Fibroblast of pulmonary artery (primary cell): ENCODE results near the gene CSRP3.

Source experiments
- DNase-seq: peaks from one replicate; pipeline ENCODE4 v3.0.0-alpha.2; 2010; ENCODE audit warnings: low read depth
- H3K4me3 ChIP-seq: replicated peaks from 2 replicates; pipeline ENCODE4 v1.5.1; 2011; ENCODE audit warnings: low read depth, mild to moderate bottlenecking, control low read depth, low read length, moderate library complexity
- CTCF ChIP-seq: IDR thresholded peaks from 2 replicates; pipeline ENCODE4 v1.5.1; 2011; ENCODE audit warnings: mild to moderate bottlenecking, control low read depth, low read length, inconsistent platforms; ENCODE audit errors: missing control alignments

The CSRP3 gene

GRCh38 chr11:19173964-19174638 is 27.7 kb downstream of the CSRP3 start:
- H3K4me3 ChIP-seq: no peak overlapping the region
- DNase-seq: no peak

GRCh38 chr11:19173004-19173689 is 28.6 kb downstream of the CSRP3 start:
- no peak overlapping the region for H3K4me3 ChIP-seq
- TF ChIP-seq CTCF: no peak
- no peak for DNase-seq

More at GRCh38 chr11:19173964-19174638, 27.7 kb downstream of the CSRP3 start:
- TF ChIP-seq CTCF: no peak

- no peak for TF ChIP-seq CTCF
- no peak overlapping the region for H3K4me3 ChIP-seq
- DNase-seq: no peak
These were observed 33.7 kb downstream of the CSRP3 start for GRCh38 chr11:19168090-19168489.

- TF ChIP-seq CTCF: no peak
- no peak for DNase-seq
- H3K4me3 ChIP-seq: no peak overlapping the region
These were observed 36.9 kb downstream of the CSRP3 start for GRCh38 chr11:19164881-19165280.

GRCh38 chr11:19164230-19164855 is 37.4 kb downstream of the CSRP3 start:
- no peak for DNase-seq
- TF ChIP-seq CTCF: no peak
- H3K4me3 ChIP-seq: no peak overlapping the region

- no peak overlapping the region for H3K4me3 ChIP-seq
- no peak for TF ChIP-seq CTCF
- no peak for DNase-seq
These were observed 38.2 kb downstream of the CSRP3 start for GRCh38 chr11:19163617-19164016.
